Neural progenitor cell (in vitro differentiated cells): Measurements from ENCODE around the gene RECK. TPM values are rescaled to one million over a fixed set of nuclear protein-coding genes. Genes with fewer than 3 reads are reported as not detected.

Source experiments
- DNase-seq: peaks from one replicate; pipeline ENCODE4 v3.0.0-alpha.2; 2016; ENCODE audit warnings: low spot score
- H2AFZ ChIP-seq: fragments of 200-600 bp; sonication (generic); replicated peaks from 2 replicates; pipeline ENCODE4 v1.6.1; 2016; ENCODE audit warnings: antibody characterized with exemption
- H3F3A ChIP-seq: fragments of 200-600 bp; sonication (generic); 2 replicates; pipeline ENCODE4 v1.6.1; 2016; ENCODE audit warnings: antibody characterized with exemption, low read depth
- H3K27ac ChIP-seq: fragments of 200-600 bp; sonication (generic); 2 replicates; pipeline ENCODE4 v1.5.1; 2016; ENCODE audit warnings: mild to moderate bottlenecking
- H3K27me3 ChIP-seq: fragments of 200-600 bp; sonication (generic); 2 replicates; pipeline ENCODE4 v1.6.1; 2016; ENCODE audit warnings: mild to moderate bottlenecking, moderate library complexity
- H3K36me3 ChIP-seq: fragments of 200-600 bp; sonication (generic); 2 replicates; pipeline ENCODE4 v1.5.1; 2016
- H3K4me1 ChIP-seq: fragments of 200-600 bp; sonication (generic); 2 replicates; pipeline ENCODE4 v1.6.1; 2016; ENCODE audit warnings: mixed run types
- H3K4me2 ChIP-seq: fragments of 200-600 bp; sonication (generic); 2 replicates; pipeline ENCODE4 v1.6.1; 2016
- H3K4me3 ChIP-seq: fragments of 200-600 bp; sonication (generic); 2 replicates; pipeline ENCODE4 v1.5.1; 2016
- H3K79me2 ChIP-seq: fragments of 200-600 bp; sonication (generic); 2 replicates; pipeline ENCODE4 v1.6.1; 2016; ENCODE audit warnings: low read depth
- H3K9ac ChIP-seq: fragments of 200-600 bp; sonication (generic); 2 replicates; pipeline ENCODE4 v1.6.1; 2016
- H3K9me3 ChIP-seq: fragments of 200-600 bp; sonication (generic); 2 replicates; pipeline ENCODE4 v1.5.1; 2016; ENCODE audit warnings: low read depth
- H4K20me1 ChIP-seq: fragments of 200-600 bp; sonication (generic); 2 replicates; pipeline ENCODE4 v1.6.1; 2016; ENCODE audit warnings: low read depth
- H3K27ac Mint-ChIP-seq: 3 replicates; pipeline ENCODE4 v1.8.0; 2021; ENCODE audit warnings: mixed read lengths
- H3K27me3 Mint-ChIP-seq: 2 replicates; pipeline ENCODE4 v1.8.0; 2022; ENCODE audit warnings: low read depth, mild to moderate bottlenecking, inconsistent platforms, moderate library complexity, mixed read lengths; ENCODE audit not compliant: insufficient read depth
- H3K36me3 Mint-ChIP-seq: 3 replicates; pipeline ENCODE4 v1.8.0; 2021; ENCODE audit warnings: mixed read lengths
- H3K4me1 Mint-ChIP-seq: 3 replicates; pipeline ENCODE4 v1.8.0; 2021; ENCODE audit warnings: mixed read lengths
- H3K4me3 Mint-ChIP-seq: 3 replicates; pipeline ENCODE4 v1.8.0; 2021; ENCODE audit warnings: mild to moderate bottlenecking, moderate library complexity, mixed read lengths
- H3K9me3 Mint-ChIP-seq: 3 replicates; pipeline ENCODE4 v1.8.0; 2020; ENCODE audit warnings: mixed read lengths
- CTCF ChIP-seq: fragments of 200-600 bp; sonication (generic); IDR thresholded peaks from 2 replicates; pipeline ENCODE4 v1.5.1; 2017; ENCODE audit warnings: antibody characterized with exemption, mild to moderate bottlenecking
- EZH2 ChIP-seq: fragments of 200-600 bp; sonication (generic); IDR thresholded peaks from 2 replicates; pipeline ENCODE4 v1.6.1; 2017; ENCODE audit warnings: antibody characterized with exemption, mild to moderate bottlenecking, moderate library complexity
- EZH2phosphoT487 ChIP-seq: fragments of 200-600 bp; sonication (generic); IDR thresholded peaks from 2 replicates; pipeline ENCODE4 v1.6.1; 2017; ENCODE audit warnings: antibody characterized with exemption
- total RNA-seq: library from RNA; depleted of rRNA; stranded (reverse); fragments of >200 nt; gene quantifications from 2 replicates; pipeline ENCODE4 v1.2.3, GENCODE V29; 2015; ENCODE audit warnings: low replicate concordance

Gene RECK
- total RNA-seq, 1 donor from 2014 or later = 11.0 TPM

GRCh38 chr9:36141761-36142160 lies 105.0 kb downstream of the RECK start:
- H3K27me3 Mint-ChIP-seq = peaks cover 27% of the 10 kb centered on the region

GRCh38 chr9:36142510-36143244 lies 106.0 kb downstream of the RECK start:
- Histone ChIP-seq H3K4me3 (no peak overlapping the region), H3K36me3 (no peaks in the 10 kb centered on the region), H3K9ac (no peak overlapping the region), H3F3A (peaks cover 3% of the 10 kb centered on the region), H3K27ac (no peak overlapping the region), H3K27me3 (peaks cover 14% of the 10 kb centered on the region), H4K20me1 (no peaks in the 10 kb centered on the region), H3K9me3 (no peaks in the 10 kb centered on the region), H3K4me2 (no peak overlapping the region), H2AFZ (no peak overlapping the region), H3K4me1 (peaks cover 2% of the 10 kb centered on the region), H3K79me2 (no peaks in the 10 kb centered on the region)
- Mint-ChIP-seq H3K27me3 (peaks cover 19% of the 10 kb centered on the region), H3K36me3 (peaks cover 7% of the 10 kb centered on the region), H3K4me1 (peaks cover 7% of the 10 kb centered on the region), H3K9me3 (peaks cover 9% of the 10 kb centered on the region), H3K27ac (no peak overlapping the region), H3K4me3 (no peak overlapping the region)
- DNase-seq = no peak
- no peak for TF ChIP-seq EZH2phosphoT487
- TF ChIP-seq CTCF = no peak
- no peak for TF ChIP-seq EZH2

More at GRCh38 chr9:36141761-36142160, 105.0 kb downstream of the RECK start:
- Histone ChIP-seq H3F3A (peaks cover 9% of the 10 kb centered on the region), H2AFZ (no peak overlapping the region), H3K27ac (no peak overlapping the region), H4K20me1 (no peaks in the 10 kb centered on the region), H3K79me2 (no peaks in the 10 kb centered on the region), H3K27me3 (peaks cover 23% of the 10 kb centered on the region), H3K4me1 (peaks cover 9% of the 10 kb centered on the region), H3K4me3 (no peak overlapping the region), H3K9ac (no peak overlapping the region), H3K4me2 (no peak overlapping the region), H3K9me3 (no peaks in the 10 kb centered on the region), H3K36me3 (no peaks in the 10 kb centered on the region)
- Mint-ChIP-seq H3K4me1 (peaks cover 15% of the 10 kb centered on the region), H3K36me3 (peaks cover 7% of the 10 kb centered on the region), H3K9me3 (peaks cover 12% of the 10 kb centered on the region), H3K4me3 (no peak overlapping the region), H3K27ac (no peak overlapping the region)
- DNase-seq = no peak
- no peak for TF ChIP-seq EZH2

GRCh38 chr9:36143245-36143641 lies 106.5 kb downstream of the RECK start:
- no peak overlapping the region for H3K9ac ChIP-seq
- no peak overlapping the region for H2AFZ ChIP-seq
- peaks cover 7% of the 10 kb centered on the region for H3K36me3 Mint-ChIP-seq

More at GRCh38 chr9:36143245-36143641, 106.5 kb downstream of the RECK start:
- Histone ChIP-seq H3K27ac (no peak overlapping the region), H3F3A (no peaks in the 10 kb centered on the region), H3K27me3 (peaks cover 8% of the 10 kb centered on the region), H3K4me3 (no peak overlapping the region), H3K4me1 (no peaks in the 10 kb centered on the region), H3K79me2 (no peaks in the 10 kb centered on the region), H3K36me3 (no peaks in the 10 kb centered on the region), H4K20me1 (no peaks in the 10 kb centered on the region), H3K9me3 (no peaks in the 10 kb centered on the region), H3K4me2 (no peak overlapping the region)
- TF ChIP-seq EZH2phosphoT487 (no peak), CTCF (no peak), EZH2 (no peak)
- Mint-ChIP-seq H3K27ac (no peak overlapping the region), H3K9me3 (peaks cover 9% of the 10 kb centered on the region), H3K4me1 (peaks cover 4% of the 10 kb centered on the region), H3K4me3 (no peak overlapping the region), H3K27me3 (peaks cover 16% of the 10 kb centered on the region)
- DNase-seq = no peak
